ENCODE data around the gene GSG1L. TPM values are rescaled to one million over a fixed set of nuclear protein-coding genes. Genes with fewer than 3 reads are reported as not detected.
A peak's percentile ranks its signal among the peaks of the same experiment; 100 is the strongest.

Gene GSG1L
- total and polyA plus RNA-seq, 9 of the 15 experiments (the other 6 are each of a cell fraction or from before 2014, with no cell fraction given), result not detected

DNA sequence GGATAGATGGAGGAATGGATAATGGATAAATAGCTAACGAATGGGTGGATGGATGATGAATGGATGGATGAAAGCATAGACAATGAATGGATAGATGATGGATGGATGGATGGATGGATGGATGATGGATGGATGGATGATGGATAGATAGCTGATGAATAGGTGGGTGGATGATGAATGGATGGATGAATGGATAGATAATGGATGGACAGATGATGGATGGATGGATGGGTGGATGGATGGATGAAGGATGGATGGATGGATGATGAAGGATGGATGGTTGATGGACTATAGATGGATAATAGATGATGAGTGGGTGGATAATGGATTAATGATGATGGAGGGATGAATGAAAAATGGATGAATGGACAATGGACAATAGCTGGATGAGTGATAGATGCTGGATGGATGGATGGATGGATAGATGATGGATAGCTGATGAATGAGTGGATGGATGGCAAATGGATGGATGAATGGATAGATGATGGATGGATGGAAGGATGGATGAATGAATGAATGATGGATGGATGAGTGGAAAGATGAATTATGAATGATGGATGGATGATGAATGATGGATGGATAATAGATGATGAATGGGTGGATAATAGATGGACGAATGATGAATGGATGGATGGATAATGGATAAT is 273.8 kb downstream of the GSG1L start:
- Histone ChIP-seq H3K36me3 (ENCODE audit: control insufficient read depth, insufficient read depth, low read length) (no peaks in the 10 kb centered on the region), H4K20me1 (replicated peaks; ENCODE audit: control insufficient read depth, insufficient read depth, low read length) (peaks cover 3% of the 10 kb centered on the region; the same call in 1 of the 2 replicates), H3K9me1 (ENCODE audit: control insufficient read depth, insufficient read depth, low read length) (no peaks in the 10 kb centered on the region), H3K4me1 (replicated peaks in 1 of 2; ENCODE audit: control insufficient read depth in 2 of 2, insufficient read depth in 2 of 2, low read length in 2 of 2) (no peaks in the 10 kb centered on the region; a peak in 2 of 5 replicates), H3K4me2 (ENCODE audit: insufficient read depth, low read length) (no peak overlapping the region), H3K9me3 (replicated peaks; ENCODE audit: control insufficient read depth, insufficient read depth, low read depth, low read length) (no peaks in the 10 kb centered on the region), H3K9ac (ENCODE audit: insufficient read depth in 1 of 2, low read depth in 2 of 2, low read length in 2 of 2) (no peak overlapping the region), H3K27me3 (ENCODE audit: control insufficient read depth in 2 of 2, insufficient read depth in 2 of 2, low read length in 2 of 2) (peaks cover 0 to 24% of the 10 kb centered on the region in 2 experiments; a peak in 3 of 5 replicates), H3K4me3 (no peak overlapping the region), H3K79me2 (ENCODE audit: control insufficient read depth, insufficient read depth, low read length) (no peaks in the 10 kb centered on the region), H3K27ac (ENCODE audit: extremely low read depth, low read depth, low read length) (no peak overlapping the region), H2AFZ (ENCODE audit: low read depth, low read length) (no peak overlapping the region)
- no peak for ATAC-seq
- no peak for FAIRE-seq
- ChIA-PET CTCF (ENCODE audit: low intra/inter-chr PET ratio) (interaction anchor here (0.6 kb wide), 1 partner anchor 222 kb away, joined by 3 read pairs; no protein-coding TSS in a partner anchor), POLR2A (interaction anchor here (0.6 kb wide), 1 partner anchor 1096 kb away, joined by 3 read pairs; no protein-coding TSS in a partner anchor)
- in situ Hi-C loops (cut with MboI), result no loop called here
- no peak for DNase-seq (ENCODE audit: extremely low read depth in 1 of 4, low spot score in 3 of 4)
- intact Hi-C loops (cut with micrococcal nuclease), result no loop called here
- BruUV-seq (replicated peaks), result no TSS peak
- 0% methylated on average over 2 of the region's 2 CpGs for WGBS (ENCODE audit: insufficient coverage, low coverage, missing lambda C conversion rate)
- TF ChIP-seq TCF7L2 (IDR thresholded peaks at IDR 0.05; ENCODE audit: low read depth, low read length) (no peak), PHF20 (IDR thresholded peaks at IDR 0.05; ENCODE audit: partially characterized antibody) (no peak), GMEB1 (CRISPR knock-in tag; IDR thresholded peaks at IDR 0.05) (no peak), ZNF133 (CRISPR knock-in tag; IDR thresholded peaks at IDR 0.05) (no peak), EGR1 (conservative IDR thresholded peaks at IDR 0.05) (no peak), EHMT2 (IDR thresholded peaks at IDR 0.05) (peak; percentile 31; the same call in 1 of the 2 replicates), ARHGAP35 (IDR thresholded peaks at IDR 0.05; ENCODE audit: partially characterized antibody) (no peak), ZNF146 (CRISPR knock-in tag; IDR thresholded peaks at IDR 0.05; ENCODE audit: unreplicated experiment) (no peak), RUNX1 (IDR thresholded peaks at IDR 0.05; ENCODE audit: low read depth) (no peak), GTF2B (IDR thresholded peaks at IDR 0.05; ENCODE audit: extremely low read depth, insufficient read length) (no peak), ZNF217 (CRISPR knock-in tag; IDR thresholded peaks at IDR 0.05) (no peak), ZNF589 (CRISPR knock-in tag; IDR thresholded peaks at IDR 0.05; ENCODE audit: low read depth) (no peak), IFI16 (CRISPR knock-in tag; IDR thresholded peaks at IDR 0.05) (no peak), KDM1A (IDR thresholded peaks at IDR 0.05) (0 out of 4 replicates have a peak, but pooled peaks of 1 of the 2 experiments have one; percentile 4), KLF16 (IDR thresholded peaks at IDR 0.05) (no peak), TAF15 (IDR thresholded peaks at IDR 0.05; ENCODE audit: low read depth, low read length) (no peak)
- TF ChIP-seq, protein P1, sequence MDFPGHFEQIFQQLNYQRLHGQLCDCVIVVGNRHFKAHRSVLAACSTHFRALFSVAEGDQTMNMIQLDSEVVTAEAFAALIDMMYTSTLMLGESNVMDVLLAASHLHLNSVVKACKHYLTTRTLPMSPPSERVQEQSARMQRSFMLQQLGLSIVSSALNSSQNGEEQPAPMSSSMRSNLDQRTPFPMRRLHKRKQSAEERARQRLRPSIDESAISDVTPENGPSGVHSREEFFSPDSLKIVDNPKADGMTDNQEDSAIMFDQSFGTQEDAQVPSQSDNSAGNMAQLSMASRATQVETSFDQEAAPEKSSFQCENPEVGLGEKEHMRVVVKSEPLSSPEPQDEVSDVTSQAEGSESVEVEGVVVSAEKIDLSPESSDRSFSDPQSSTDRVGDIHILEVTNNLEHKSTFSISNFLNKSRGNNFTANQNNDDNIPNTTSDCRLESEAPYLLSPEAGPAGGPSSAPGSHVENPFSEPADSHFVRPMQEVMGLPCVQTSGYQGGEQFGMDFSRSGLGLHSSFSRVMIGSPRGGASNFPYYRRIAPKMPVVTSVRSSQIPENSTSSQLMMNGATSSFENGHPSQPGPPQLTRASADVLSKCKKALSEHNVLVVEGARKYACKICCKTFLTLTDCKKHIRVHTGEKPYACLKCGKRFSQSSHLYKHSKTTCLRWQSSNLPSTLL (IDR thresholded peaks at IDR 0.05), result 0 out of 2 replicates have a peak, but pooled peaks have one; percentile 15
- TF ChIP-seq, protein P2, sequence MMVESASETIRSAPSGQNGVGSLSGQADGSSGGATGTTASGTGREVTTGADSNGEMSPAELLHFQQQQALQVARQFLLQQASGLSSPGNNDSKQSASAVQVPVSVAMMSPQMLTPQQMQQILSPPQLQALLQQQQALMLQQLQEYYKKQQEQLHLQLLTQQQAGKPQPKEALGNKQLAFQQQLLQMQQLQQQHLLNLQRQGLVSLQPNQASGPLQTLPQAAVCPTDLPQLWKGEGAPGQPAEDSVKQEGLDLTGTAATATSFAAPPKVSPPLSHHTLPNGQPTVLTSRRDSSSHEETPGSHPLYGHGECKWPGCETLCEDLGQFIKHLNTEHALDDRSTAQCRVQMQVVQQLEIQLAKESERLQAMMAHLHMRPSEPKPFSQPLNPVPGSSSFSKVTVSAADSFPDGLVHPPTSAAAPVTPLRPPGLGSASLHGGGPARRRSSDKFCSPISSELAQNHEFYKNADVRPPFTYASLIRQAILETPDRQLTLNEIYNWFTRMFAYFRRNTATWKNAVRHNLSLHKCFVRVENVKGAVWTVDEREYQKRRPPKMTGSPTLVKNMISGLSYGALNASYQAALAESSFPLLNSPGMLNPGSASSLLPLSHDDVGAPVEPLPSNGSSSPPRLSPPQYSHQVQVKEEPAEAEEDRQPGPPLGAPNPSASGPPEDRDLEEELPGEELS (CRISPR knock-in tag; IDR thresholded peaks at IDR 0.05; ENCODE audit: borderline replicate concordance), result no peak

Data from K562 (cell line).